CD4-positive, alpha-beta T cell (primary cell): Measurements from ENCODE around the gene DOHH. TPM values are rescaled to one million over a fixed set of nuclear protein-coding genes. Genes with fewer than 3 reads are reported as not detected.

Experiments
- ATAC-seq: fragments of 200-7000 bp; cut with Tn5 transposase; one replicate; pipeline ENCODE4 v1.10.0; 2022; ENCODE audit warnings: mild to moderate bottlenecking; ENCODE audit not compliant: poor library complexity
- CTCF ChIA-PET: fragments of 350-600 bp; sonication (Branson Sonifier 250); formaldehyde crosslinking; loops from one replicate; lab custom pipeline; 2021; ENCODE audit warnings: antibody characterized with exemption, inconsistent platforms; lab: Charles Lee
- POLR2A ChIA-PET: fragments of 350-600 bp; sonication (Branson Sonifier 250); formaldehyde crosslinking; loops from one replicate; lab custom pipeline; 2021; ENCODE audit warnings: antibody characterized with exemption, inconsistent platforms; lab: Charles Lee
- DNase-seq, 14 experiments: peaks; one replicate each; pipeline ENCODE4 v3.0.0-alpha.2; 2013 to 2020; ENCODE audit warnings: mixed read lengths in 2 of 14
- H3K27ac ChIP-seq, 2 donors: one replicate each; pipeline versions ENCODE4 v1.5.1 to v1.7.0; 2013; ENCODE audit warnings: low read length in 2 of 2, low read depth in 1 of 2, mild to moderate bottlenecking in 1 of 2
- H3K27me3 ChIP-seq, 2 experiments: 1 replicate in 1 of 2; 2 replicates in 1 of 2; pipeline versions ENCODE4 v1.6.1 to v1.7.0; 2013; ENCODE audit warnings: low read length in 2 of 2, control low read depth in 1 of 2, mild to moderate bottlenecking in 1 of 2, moderate library complexity in 1 of 2; ENCODE audit not compliant: insufficient read depth in 2 of 2, control insufficient read depth in 1 of 2
- H3K36me3 ChIP-seq: one replicate; pipeline ENCODE4 v1.6.1; 2013; ENCODE audit warnings: low read length, control low read depth; ENCODE audit not compliant: insufficient read depth
- H3K4me1 ChIP-seq: one replicate; pipeline ENCODE4 v1.6.1; 2013; ENCODE audit warnings: low read length, control low read depth; ENCODE audit not compliant: insufficient read depth
- H3K4me3 ChIP-seq: one replicate; pipeline ENCODE4 v1.5.1; 2013; ENCODE audit warnings: mild to moderate bottlenecking, low read length, moderate library complexity
- H3K9me3 ChIP-seq, 2 experiments: 1 replicate in 1 of 2; 2 replicates in 1 of 2; pipeline versions ENCODE4 v1.6.1 to v1.7.0; 2013; ENCODE audit warnings: low read length in 2 of 2, mild to moderate bottlenecking in 2 of 2, control low read depth in 1 of 2, moderate library complexity in 1 of 2; ENCODE audit not compliant: control insufficient read depth in 1 of 2, insufficient read depth in 1 of 2
- H3K27ac Mint-ChIP-seq: one replicate; pipeline ENCODE4 v1.8.0; 2020; ENCODE audit warnings: mixed read lengths
- H3K27me3 Mint-ChIP-seq: one replicate; pipeline ENCODE4 v1.8.0; 2021; ENCODE audit warnings: mixed read lengths
- H3K36me3 Mint-ChIP-seq: one replicate; pipeline ENCODE4 v1.8.0; 2021; ENCODE audit warnings: low read depth, mixed read lengths
- H3K4me1 Mint-ChIP-seq: one replicate; pipeline ENCODE4 v1.8.0; 2021; ENCODE audit warnings: low read depth, mixed read lengths
- H3K4me3 Mint-ChIP-seq: one replicate; pipeline ENCODE4 v1.8.0; 2020; ENCODE audit warnings: mild to moderate bottlenecking, mixed read lengths
- H3K9me3 Mint-ChIP-seq: one replicate; pipeline ENCODE4 v1.8.0; 2020; ENCODE audit warnings: mixed read lengths
- CTCF ChIP-seq: fragments of 200-600 bp; IDR thresholded peaks from one replicate; pipeline ENCODE4 v1.8.0; 2022; ENCODE audit warnings: antibody characterized with exemption, mild to moderate bottlenecking
- intact Hi-C, 2 experiments: fragments of 100-400 bp; cut with DNase I in 1 of 2; cut with micrococcal nuclease in 1 of 2; formaldehyde crosslinking; loops; one replicate each; pipeline versions ENCODE4 v1.15.1 to v1.9.0; 2023 to 2025; cut with DNase I, micrococcal nuclease
- total RNA-seq, 174 experiments: library from RNA in 2 of 174; stranded (reverse) in 2 of 174; gene quantifications; one replicate each; pipeline ENCODE4 v1.2.3 and lab custom pipeline; 2021 to 2026

The DOHH gene
- total RNA-seq, 2 experiments from 2014 or later = 3.9 to 4.7 TPM

- Mint-ChIP-seq H3K27me3 (no peaks in the 10 kb centered on the region), H3K9me3 (no peaks in the 10 kb centered on the region), H3K4me3 (no peak overlapping the region), H3K4me1 (peaks cover 11% of the 10 kb centered on the region), H3K36me3 (peaks cover 26% of the 10 kb centered on the region), H3K27ac (no peak overlapping the region)
- H3K9me3 ChIP-seq = peaks cover 0 to 10% of the 10 kb centered on the region in 2 experiments
- peaks cover 36% of the 10 kb centered on the region for H3K36me3 ChIP-seq
- DNase-seq (peak in 1 of 14 experiments; percentile 39), ATAC-seq (no peak)
- intact Hi-C loops = loop anchor here (2.0 kb wide), 2 partner anchors 75 to 163 kb away; no protein-coding TSS in a partner anchor
- ChIA-PET CTCF (no interaction called here), POLR2A (interaction anchor here (2.7 kb wide), 1 partner anchor 11 kb away, joined by 19 read pairs; no protein-coding TSS in a partner anchor)
- H3K4me3 ChIP-seq = no peak overlapping the region
- H3K4me1 ChIP-seq = peaks cover 18% of the 10 kb centered on the region
- H3K27me3 ChIP-seq = no peaks in the 10 kb centered on the region
- no peak for TF ChIP-seq CTCF
- H3K27ac ChIP-seq = no peak overlapping the region
Measured at GRCh38 chr19:3543150-3544057, 42.9 kb upstream of the DOHH start.

GRCh38 chr19:3539756-3540118, 39.3 kb upstream of the DOHH start:
- Mint-ChIP-seq H3K4me3 (no peak overlapping the region), H3K4me1 (no peaks in the 10 kb centered on the region), H3K27me3 (no peaks in the 10 kb centered on the region), H3K9me3 (no peaks in the 10 kb centered on the region), H3K27ac (peak overlapping the region; percentile 55), H3K36me3 (peaks cover 35% of the 10 kb centered on the region)
- TF ChIP-seq CTCF = no peak
- ATAC-seq (no peak), DNase-seq (no peak)
- Histone ChIP-seq H3K9me3 (peaks cover 0 to 10% of the 10 kb centered on the region in 2 experiments), H3K27me3 (no peaks in the 10 kb centered on the region), H3K27ac (no peak overlapping the region), H3K4me1 (peaks cover 3% of the 10 kb centered on the region), H3K36me3 (peaks cover 23% of the 10 kb centered on the region), H3K4me3 (no peak overlapping the region)
- ChIA-PET POLR2A (interaction anchor here (1.2 kb wide), 1 partner anchor 14 kb away, joined by 3 read pairs; no protein-coding TSS in a partner anchor), CTCF (no interaction called here)
- intact Hi-C loops = no loop called here

GRCh38 chr19:3538965-3539755, 38.7 kb upstream of the DOHH start, which contains the start of gene TEKTIP1:
TEKTIP1 (plus strand) TSS chr19:3539174; CDS start chr19:3539178, 4 bp downstream.
- Mint-ChIP-seq H3K4me1 (no peaks in the 10 kb centered on the region), H3K27me3 (no peaks in the 10 kb centered on the region), H3K36me3 (peaks cover 41% of the 10 kb centered on the region), H3K4me3 (no peak within 1 kb of the TSS), H3K27ac (peak within 1 kb of the TSS; percentile 55), H3K9me3 (no peaks in the 10 kb centered on the region)
- no peaks in the 10 kb centered on the region for H3K4me1 ChIP-seq
- H3K36me3 ChIP-seq = peaks cover 24% of the 10 kb centered on the region
- CTCF ChIA-PET = no interaction called here
- intact Hi-C loops = no loop called here
- H3K9me3 ChIP-seq = peaks cover 0 to 10% of the 10 kb centered on the region in 2 experiments
- POLR2A ChIA-PET = interaction anchor here (0.7 to 1.2 kb wide), 2 partner anchors 15 to 38 kb away, joined by 3 read pairs; no protein-coding TSS in a partner anchor
- no peak for DNase-seq
- H3K27ac ChIP-seq = no peak within 1 kb of the TSS
- TF ChIP-seq CTCF = no peak
- no peaks in the 10 kb centered on the region for H3K27me3 ChIP-seq
- no peak for ATAC-seq
- H3K4me3 ChIP-seq = no peak within 1 kb of the TSS
